NCI-H82 treated with DMSO at 0.1 percent for 48 hours (cell line): ENCODE data around the gene ALG8.
"Not testable (repeated sequence)": the region's sequence is repeated elsewhere in the genome, so short reads cannot be mapped to it uniquely, and the experiment has no call there.

ENCODE experiments used
- DNase-seq: peaks from one replicate; lab custom pipeline; 2025; ENCODE audit not compliant: unreplicated experiment; lab: John Stamatoyannopoulos, UW

ALG8 gene

GRCh38 chr11:78072455-78072854 is 67.0 kb downstream of the ALG8 start:
- no peak for DNase-seq

- DNase-seq: no peak
These were observed 67.7 kb downstream of the ALG8 start for GRCh38 chr11:78071717-78072116.

- DNase-seq: no peak
These were observed 68.8 kb downstream of the ALG8 start for GRCh38 chr11:78070621-78071020.

GRCh38 chr11:78069465-78069864 is 70.0 kb downstream of the ALG8 start:
- no peak for DNase-seq

GRCh38 chr11:78067704-78068103 is 71.7 kb downstream of the ALG8 start:
- DNase-seq: no peak

- no peak for DNase-seq
These were observed 73.0 kb downstream of the ALG8 start for GRCh38 chr11:78066471-78066870.

GRCh38 chr11:78065203-78065602 is 74.2 kb downstream of the ALG8 start:
- no peak for DNase-seq

GRCh38 chr11:78063440-78064181 is 75.8 kb downstream of the ALG8 start, which contains the start of gene THRSP:
Gene THRSP, plus strand, starts transcription at chr11:78063861. Its CDS starts 21 bp downstream, at chr11:78063882.
- no peak for DNase-seq

GRCh38 chr11:78062671-78063070 is 76.8 kb downstream of the ALG8 start:
- DNase-seq: no peak

GRCh38 chr11:78061921-78062311 is 77.5 kb downstream of the ALG8 start:
- no peak for DNase-seq

GRCh38 chr11:78061088-78061920 is 78.1 kb downstream of the ALG8 start:
- DNase-seq: peak; percentile 33

- no peak for DNase-seq
These were observed 78.9 kb downstream of the ALG8 start for GRCh38 chr11:78060533-78060932.

- DNase-seq: not testable (repeated sequence)
These were observed 79.6 kb downstream of the ALG8 start for GRCh38 chr11:78059749-78060328.

GRCh38 chr11:78057462-78058055 is 81.9 kb downstream of the ALG8 start:
- no peak for DNase-seq

GRCh38 chr11:78056093-78056492 is 83.3 kb downstream of the ALG8 start:
- no peak for DNase-seq

GRCh38 chr11:78054971-78055370 is 84.5 kb downstream of the ALG8 start:
- DNase-seq: no peak

- no peak for DNase-seq
These were observed 88.2 kb downstream of the ALG8 start for GRCh38 chr11:78050964-78051831.
